Skin of body (tissue), 1 donor: ENCODE measurements around the gene OPN1LW. TPM values are rescaled to one million over a fixed set of nuclear protein-coding genes. Genes with fewer than 3 reads are reported as not detected.

Source experiments
- total RNA-seq: library from RNA; depleted of rRNA; stranded (reverse); fragments of >200 nt; gene quantifications from one replicate; pipeline ENCODE4 v1.2.3, GENCODE V29; 2014

The OPN1LW gene
- total RNA-seq, 1 donor from 2014 or later, result not detected

Other genes starting within 250 kb of the OPN1LW start
- gene AVPR2, start 239.6 kb upstream of the OPN1LW start, total RNA-seq, result 0.89 TPM
- gene ARHGAP4, start 218.0 kb upstream of the OPN1LW start, total RNA-seq, result 14.4 TPM
- gene NAA10, start 209.2 kb upstream of the OPN1LW start, total RNA-seq, result 25.9 TPM
- 5.0 TPM for gene RENBP, start 199.6 kb upstream of the OPN1LW start, total RNA-seq
- gene HCFC1, start 172.4 kb upstream of the OPN1LW start, total RNA-seq, result 13.6 TPM
- 2.9 TPM for gene TMEM187, start 171.5 kb upstream of the OPN1LW start, total RNA-seq
- gene IRAK1, start 124.3 kb upstream of the OPN1LW start, total RNA-seq, result 19.6 TPM
- 22.2 TPM for gene MECP2, start 46.5 kb upstream of the OPN1LW start, total RNA-seq
- not detected for gene OPN1MW, start 38.4 kb downstream of the OPN1LW start, total RNA-seq
- not detected for gene OPN1MW2, start 75.5 kb downstream of the OPN1LW start, total RNA-seq
- not detected for gene OPN1MW3, start 113.3 kb downstream of the OPN1LW start, total RNA-seq
- not detected for gene TEX28, start 150.9 kb downstream of the OPN1LW start, total RNA-seq
- gene TKTL1, start 151.6 kb downstream of the OPN1LW start, total RNA-seq, result 0.30 TPM
- 397 TPM for gene FLNA, start 230.4 kb downstream of the OPN1LW start, total RNA-seq
- gene EMD, start 235.1 kb downstream of the OPN1LW start, total RNA-seq, result 24.0 TPM